ENCODE measurements around the gene LPP.

- no peak for TF ChIP-seq POLR2A (IDR thresholded peaks at IDR 0.05; ENCODE audit: low read length)
- no peak for TF ChIP-seq GATA1 (IDR thresholded peaks at IDR 0.05; ENCODE audit: low read depth, low read length)
Observed at GRCh38 chr3:188798556-188799145, 644.7 kb downstream of the LPP start.
